K562 (cell line): ENCODE results near the gene RASIP1. TPM values are rescaled to one million over a fixed set of nuclear protein-coding genes. Genes with fewer than 3 reads are reported as not detected.

Experiments used
- ATAC-seq: fragments of 200-7000 bp; cut with Tn5 transposase; 3 replicates; pipeline ENCODE4 v1.9.1; 2020; ENCODE audit warnings: moderate library complexity
- BruUV-seq: library from RNA; stranded (reverse); fragments of 400-500 nt; replicated peaks from 2 replicates; lab custom pipeline; 2021; lab: Mats Ljungman, UMichigan
- CTCF ChIA-PET: fragments of 300-600 bp; formaldehyde crosslinking; extraction: SDS; loops from one replicate; lab custom pipeline; 2021; ENCODE audit warnings: low intra/inter-chr PET ratio; lab: Yijun Ruan, JAX
- POLR2A ChIA-PET: fragments of 300-600, 350-650 bp; sonication (Branson Sonifier 250); formaldehyde crosslinking; extraction: SDS; loops from one replicate; lab custom pipeline; 2021; ENCODE audit warnings: antibody characterized with exemption, inconsistent platforms; lab: Yijun Ruan, JAX
- DNase-seq, 4 experiments: peaks; one replicate each; pipeline versions ENCODE4 v3.0.0 to v3.0.0-alpha.2; 2011 to 2018; ENCODE audit warnings: low spot score in 3 of 4, mixed read lengths in 3 of 4; ENCODE audit errors: extremely low read depth in 1 of 4
- FAIRE-seq: peaks from 2 replicates; lab custom pipeline; 2011; peaks lifted over from hg19 to GRCh38; lab: Jason Lieb, UNC
- H2AFZ ChIP-seq: 2 replicates; pipeline ENCODE4 v1.6.0; 2011; ENCODE audit warnings: low read depth, low read length, control low read depth, inconsistent platforms
- H3K27ac ChIP-seq: fragments of 200-600 bp; 3 replicates; pipeline ENCODE4 v1.8.0; 2011; ENCODE audit warnings: low read depth, mild to moderate bottlenecking, control low read depth, inconsistent platforms, low read length, moderate library complexity, mixed read lengths; ENCODE audit errors: extremely low read depth
- H3K27me3 ChIP-seq, 2 experiments: fragments of 300-600 bp in 1 of 2; 2 replicates in 1 of 2; 3 replicates in 1 of 2; pipeline versions ENCODE4 v1.6.0 to v1.8.0; 2011; ENCODE audit warnings: inconsistent platforms in 2 of 2, low read length in 2 of 2, mild to moderate bottlenecking in 1 of 2, mixed read lengths in 1 of 2, moderate library complexity in 1 of 2; ENCODE audit not compliant: control insufficient read depth in 2 of 2, insufficient read depth in 2 of 2
- H3K36me3 ChIP-seq: fragments of 300-600 bp; 3 replicates; pipeline ENCODE4 v1.8.0; 2011; ENCODE audit warnings: mild to moderate bottlenecking, low read length, inconsistent platforms; ENCODE audit not compliant: control insufficient read depth, insufficient read depth
- H3K4me1 ChIP-seq, 2 experiments: fragments of 200-600 bp in 1 of 2; replicated peaks in 1 of 2; 2 replicates in 1 of 2; 3 replicates in 1 of 2; pipeline versions ENCODE4 v1.5.1 to v1.8.0; 2011; ENCODE audit warnings: inconsistent platforms in 2 of 2, low read length in 2 of 2, mild to moderate bottlenecking in 1 of 2, mixed read lengths in 1 of 2, moderate library complexity in 1 of 2; ENCODE audit not compliant: control insufficient read depth in 2 of 2, insufficient read depth in 2 of 2
- H3K4me2 ChIP-seq: 2 replicates; pipeline ENCODE4 v1.6.1; 2011; ENCODE audit warnings: low read length, control low read depth, inconsistent platforms, mixed read lengths; ENCODE audit not compliant: insufficient read depth
- H3K4me3 ChIP-seq: fragments of 200-600 bp; sonication (generic), shearing (Covaris generic); 2 replicates; pipeline ENCODE4 v1.5.1; 2016; ENCODE audit warnings: control low read depth, inconsistent platforms
- H3K79me2 ChIP-seq: fragments of 200-600 bp; 3 replicates; pipeline ENCODE4 v1.8.0; 2011; ENCODE audit warnings: low read length, inconsistent platforms; ENCODE audit not compliant: control insufficient read depth, insufficient read depth
- H3K9ac ChIP-seq, 2 experiments: 2 replicates each; pipeline versions ENCODE4 v1.6.0 to v1.6.1; 2011; ENCODE audit warnings: low read depth in 2 of 2, low read length in 2 of 2, control low read depth in 1 of 2, inconsistent platforms in 1 of 2, mild to moderate bottlenecking in 1 of 2, mixed read lengths in 1 of 2; ENCODE audit not compliant: insufficient read depth in 1 of 2
- H3K9me1 ChIP-seq: one replicate; pipeline ENCODE4 v1.6.0; 2011; ENCODE audit warnings: inconsistent platforms, mild to moderate bottlenecking, low read length, moderate library complexity; ENCODE audit not compliant: control insufficient read depth, insufficient read depth
- H3K9me3 ChIP-seq: replicated peaks from 2 replicates; pipeline ENCODE4 v1.5.1; 2011; ENCODE audit warnings: low read depth, low read length, inconsistent platforms; ENCODE audit not compliant: control insufficient read depth, insufficient read depth
- H4K20me1 ChIP-seq: replicated peaks from 2 replicates; pipeline ENCODE4 v1.6.1; 2011; ENCODE audit warnings: low read length, inconsistent platforms, mixed read lengths; ENCODE audit not compliant: control insufficient read depth, insufficient read depth
- BDP1 ChIP-seq: IDR thresholded peaks from 3 replicates; pipeline ENCODE4 v1.6.1; 2011; ENCODE audit not compliant: insufficient read length, insufficient read depth
- NFXL1 ChIP-seq: fragments of 450-650 bp; formaldehyde crosslinking; IDR thresholded peaks from 2 replicates; pipeline ENCODE4 v1.4.0; 2021; ENCODE audit warnings: mild to moderate bottlenecking
- WGBS: fragments of 100-300 bp; shearing (Covaris generic); methylation state at CpG from one replicate; pipeline ENCODE4 v1.1.6; 2016; ENCODE audit warnings: low coverage, mixed read lengths; ENCODE audit not compliant: insufficient coverage; ENCODE audit errors: missing lambda C conversion rate; 5-methylcytosine and 5-hydroxymethylcytosine counted together
- in situ Hi-C: fragments of 300-500 bp; cut with MboI; formaldehyde crosslinking; loops from 4 replicates; pipeline ENCODE4 v1.15.0; 2018; ENCODE audit warnings: inconsistent platforms, mixed read lengths
- intact Hi-C: fragments of 100-400 bp; cut with micrococcal nuclease; formaldehyde crosslinking; loops from 2 replicates; pipeline ENCODE4 v1.14.2; 2022
- polyA plus RNA-seq, 8 experiments: library from polyadenylated mRNA; depleted of rRNA in 4 of 8; stranded (reverse) in 5 of 8; unstranded in 3 of 8; fragments of >200 nt; fragmentation: Nextera tagmentation in 2 of 8; fragmentation: Illumina TruSeq in 1 of 8; extraction: Ambion mirVana in 2 of 8; extraction: Trizol in 1 of 8; gene quantifications; 2 replicates each; pipeline versions ENCODE4 v1.2.1 to v1.2.3, GENCODE V29; 2011 to 2014; ENCODE audit warnings: inconsistent platforms in 1 of 8, missing spikeins in 1 of 8
- total RNA-seq, 7 experiments: library from RNA; depleted of rRNA in 6 of 7; stranded (reverse); fragments of >200 nt in 6 of 7; fragmentation: Illumina TruSeq in 2 of 7; extraction: Trizol in 2 of 7; gene quantifications; 2 replicates each; pipeline versions ENCODE4 v1.2.1 to v1.2.3, GENCODE V29; 2011 to 2021; ENCODE audit warnings: low replicate concordance in 1 of 7
- TF ChIP-seq, protein P1 (sequence below): sonication (generic); formaldehyde crosslinking; IDR thresholded peaks from 2 replicates; pipeline ENCODE4 v1.8.1; 2023; ENCODE audit warnings: mild to moderate bottlenecking, missing genetic modification reagents

The RASIP1 gene
- total and polyA plus RNA-seq, 9 of the 15 experiments (the other 6 are each of a cell fraction or from before 2014, with no cell fraction given) = 0.20 to 4.7 (median 1.5) TPM

DNA sequence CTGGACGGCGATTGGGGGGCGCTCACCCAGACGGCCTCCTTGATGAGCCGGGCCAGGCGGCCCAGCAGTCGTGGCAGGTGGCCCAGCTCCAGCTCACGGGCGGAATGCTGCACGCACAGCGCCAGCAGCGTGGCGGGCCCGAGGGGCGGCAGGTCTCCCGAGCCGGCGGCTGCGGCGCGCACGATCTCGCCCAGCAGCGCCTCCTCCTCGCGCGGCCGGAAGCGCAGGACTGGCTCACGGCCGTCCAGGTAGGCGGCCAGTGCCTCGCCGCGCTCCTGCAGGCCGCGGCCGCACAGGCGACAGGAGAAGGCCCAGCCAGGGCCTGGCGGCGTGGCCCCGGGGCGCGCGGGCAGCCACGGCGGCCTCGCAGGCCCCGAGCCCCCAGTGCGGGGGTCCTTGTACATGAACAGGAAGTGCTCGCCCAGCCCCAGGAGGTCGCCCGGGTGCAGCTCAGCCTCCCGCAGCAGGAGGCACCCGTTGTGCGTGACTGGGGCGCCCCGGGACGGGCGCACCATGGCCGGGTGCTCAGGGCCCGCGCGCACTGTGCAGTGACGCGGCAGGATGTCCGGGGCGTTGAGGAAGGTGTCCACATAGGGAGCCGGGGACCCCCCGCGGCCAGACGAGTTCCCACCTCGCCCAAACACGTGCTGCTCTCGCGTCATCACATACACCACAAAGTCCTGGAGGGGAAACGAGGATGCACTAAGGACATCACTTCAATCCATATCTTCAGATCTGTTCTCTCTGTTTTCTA, 11.3 kb downstream of the RASIP1 start:
- POLR2A ChIA-PET = no interaction called here
- H3K79me2 ChIP-seq = no peaks in the 10 kb centered on the region

More for the DNA sequence above, 11.3 kb downstream of the RASIP1 start:
- DNase-seq (no peak), FAIRE-seq (no peak), ATAC-seq (no peak)
- Histone ChIP-seq H3K9me1 (no peaks in the 10 kb centered on the region), H3K36me3 (peaks cover 4% of the 10 kb centered on the region; the same call in 2 of the 3 replicates), H3K4me3 (no peak overlapping the region), H4K20me1 (no peaks in the 10 kb centered on the region), H3K27me3 (no peaks in the 10 kb centered on the region), H2AFZ (no peak overlapping the region), H3K4me2 (no peak overlapping the region), H3K9ac (no peak overlapping the region), H3K4me1 (peaks cover 7% of the 10 kb centered on the region in 2 experiments; a peak in 4 of 5 replicates), H3K9me3 (no peaks in the 10 kb centered on the region), H3K27ac (no peak overlapping the region)
- CTCF ChIA-PET = no interaction called here
- BruUV-seq = no TSS peak
- no peak for TF ChIP-seq BDP1
- TF ChIP-seq, protein P1, sequence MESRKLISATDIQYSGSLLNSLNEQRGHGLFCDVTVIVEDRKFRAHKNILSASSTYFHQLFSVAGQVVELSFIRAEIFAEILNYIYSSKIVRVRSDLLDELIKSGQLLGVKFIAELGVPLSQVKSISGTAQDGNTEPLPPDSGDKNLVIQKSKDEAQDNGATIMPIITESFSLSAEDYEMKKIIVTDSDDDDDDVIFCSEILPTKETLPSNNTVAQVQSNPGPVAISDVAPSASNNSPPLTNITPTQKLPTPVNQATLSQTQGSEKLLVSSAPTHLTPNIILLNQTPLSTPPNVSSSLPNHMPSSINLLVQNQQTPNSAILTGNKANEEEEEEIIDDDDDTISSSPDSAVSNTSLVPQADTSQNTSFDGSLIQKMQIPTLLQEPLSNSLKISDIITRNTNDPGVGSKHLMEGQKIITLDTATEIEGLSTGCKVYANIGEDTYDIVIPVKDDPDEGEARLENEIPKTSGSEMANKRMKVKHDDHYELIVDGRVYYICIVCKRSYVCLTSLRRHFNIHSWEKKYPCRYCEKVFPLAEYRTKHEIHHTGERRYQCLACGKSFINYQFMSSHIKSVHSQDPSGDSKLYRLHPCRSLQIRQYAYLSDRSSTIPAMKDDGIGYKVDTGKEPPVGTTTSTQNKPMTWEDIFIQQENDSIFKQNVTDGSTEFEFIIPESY (CRISPR knock-in tag) = 0 out of 2 replicates have a peak, but pooled peaks have one; percentile 13
- TF ChIP-seq NFXL1 (CRISPR knock-in tag) = no peak
- 90% methylated on average over 53 of the region's 77 CpGs for WGBS
- intact Hi-C loops (no loop called here), in situ Hi-C loops (no loop called here)
